ENCODE measurements around the gene MON2. TPM values are rescaled to one million over a fixed set of nuclear protein-coding genes. Genes with fewer than 3 reads are reported as not detected.

Gene MON2
- total and polyA plus RNA-seq, 10 of the 15 experiments (the other 5 are each of a cell fraction or from before 2014, with no cell fraction given) = 5.4 to 34.3 (median 23.4) TPM

DNA sequence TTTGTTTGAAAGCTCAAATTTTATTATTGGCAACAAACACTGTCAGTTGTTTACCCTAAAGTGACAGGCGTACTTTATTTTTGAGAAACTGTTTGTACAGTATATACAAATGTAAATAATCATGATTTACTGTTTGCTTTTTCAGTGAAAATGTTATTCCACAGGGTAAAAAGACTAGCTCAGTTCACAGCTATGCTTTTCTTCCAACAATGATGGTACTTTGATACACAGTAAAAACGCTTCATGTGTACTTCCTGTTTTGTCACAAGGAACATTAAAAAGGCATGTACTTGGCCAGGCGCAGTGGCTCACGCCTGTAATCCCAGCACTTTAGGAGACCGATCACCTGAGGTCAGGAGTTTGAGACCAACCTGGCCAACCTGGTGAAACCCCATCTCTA, 53.7 kb downstream of the MON2 start:
- no peak overlapping the region for H3K4me2 ChIP-seq (ENCODE audit: control insufficient read depth, insufficient read depth)
- WGBS (ENCODE audit: insufficient coverage, insufficient replicate concordance, low lambda C conversion rate, missing lambda C conversion rate) = 88% methylated on average over 5 of the region's 5 CpGs
- DNase-seq (ENCODE audit: low read depth, low spot score) (no peak), ATAC-seq (no peak), FAIRE-seq (no peak)
- no peaks in the 10 kb centered on the region for H3K4me1 ChIP-seq (ENCODE audit: control insufficient read depth, insufficient read depth, low read length)
- ChIA-PET RAD21 (ENCODE audit: unreplicated experiment) (no interaction called here), POLR2A (no interaction called here), SMC1A (ENCODE audit: uncharacterized antibody, unreplicated experiment) (interaction anchor here (0.9 to 1.0 kb wide), 2 partner anchors 10 to 21 kb away, joined by 3 read pairs; no protein-coding TSS in a partner anchor), CTCF (no interaction called here)
- H2AFZ ChIP-seq (ENCODE audit: control insufficient read depth, low read depth, low read length) = no peak overlapping the region
- no peaks in the 10 kb centered on the region for H3K79me2 ChIP-seq (ENCODE audit: control insufficient read depth, insufficient read depth, low read length)
- H3K27me3 ChIP-seq (replicated peaks in 1 of 2; ENCODE audit: control insufficient read depth in 2 of 2, insufficient read depth in 2 of 2, low read length in 1 of 2) = no peaks in the 10 kb centered on the region
- no TSS peak for BruUV-seq (replicated peaks)
- no peaks in the 10 kb centered on the region for H4K20me1 ChIP-seq (ENCODE audit: control insufficient read depth, insufficient read depth)
- intact Hi-C loops (cut with micrococcal nuclease; ENCODE audit: unreplicated experiment) (no loop called here), in situ Hi-C loops (cut with MboI) (no loop called here)
- H3K9ac ChIP-seq (ENCODE audit: control insufficient read depth, insufficient read depth, low read length) = no peak overlapping the region
- H3K9me3 ChIP-seq (replicated peaks; ENCODE audit: control insufficient read depth, insufficient read depth, low read length) = no peaks in the 10 kb centered on the region
- no peak overlapping the region for H3K4me3 ChIP-seq
- no peak overlapping the region for H3K27ac ChIP-seq (ENCODE audit: control insufficient read depth, insufficient read depth)
- TF ChIP-seq IRF5 (IDR thresholded peaks at IDR 0.05; ENCODE audit: borderline replicate concordance) (no peak), TBL1XR1 (IDR thresholded peaks at IDR 0.05; ENCODE audit: low read depth, low read length) (no peak), BHLHE40 (IDR thresholded peaks at IDR 0.05; ENCODE audit: borderline replicate concordance in 1 of 2, low read depth in 2 of 2, low read length in 1 of 2) (no peak)
- TF ChIP-seq, protein P1, sequence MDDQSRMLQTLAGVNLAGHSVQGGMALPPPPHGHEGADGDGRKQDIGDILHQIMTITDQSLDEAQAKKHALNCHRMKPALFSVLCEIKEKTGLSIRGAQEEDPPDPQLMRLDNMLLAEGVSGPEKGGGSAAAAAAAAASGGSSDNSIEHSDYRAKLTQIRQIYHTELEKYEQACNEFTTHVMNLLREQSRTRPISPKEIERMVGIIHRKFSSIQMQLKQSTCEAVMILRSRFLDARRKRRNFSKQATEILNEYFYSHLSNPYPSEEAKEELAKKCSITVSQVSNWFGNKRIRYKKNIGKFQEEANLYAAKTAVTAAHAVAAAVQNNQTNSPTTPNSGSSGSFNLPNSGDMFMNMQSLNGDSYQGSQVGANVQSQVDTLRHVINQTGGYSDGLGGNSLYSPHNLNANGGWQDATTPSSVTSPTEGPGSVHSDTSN (IDR thresholded peaks at IDR 0.05; ENCODE audit: insufficient replicate concordance, low read depth, low read length) = no peak
- peaks cover 0 to 11% of the 10 kb centered on the region in 2 experiments; a peak in 2 of 4 replicates for H3K36me3 ChIP-seq (ENCODE audit: control insufficient read depth in 2 of 2, insufficient read depth in 2 of 2, low read length in 1 of 2)
